Adipocyte (in vitro differentiated cells): Measurements from ENCODE around the gene C3orf22.

ENCODE experiments used
- DNase-seq: peaks from one replicate; pipeline ENCODE4 v3.0.0-alpha.2; 2015; ENCODE audit warnings: low read depth
- H3K27me3 ChIP-seq: replicated peaks from 2 replicates; pipeline ENCODE4 v1.7.0; 2013; ENCODE audit warnings: mild to moderate bottlenecking, low read length, moderate library complexity; ENCODE audit not compliant: control insufficient read depth, insufficient read depth
- H3K36me3 ChIP-seq: 2 replicates; pipeline ENCODE4 v1.7.0; 2013; ENCODE audit warnings: low read length, mild to moderate bottlenecking, moderate library complexity; ENCODE audit not compliant: control insufficient read depth, insufficient read depth, severe bottlenecking
- H3K4me1 ChIP-seq: 2 replicates; pipeline ENCODE4 v1.7.0; 2013; ENCODE audit warnings: mild to moderate bottlenecking, low read length, moderate library complexity; ENCODE audit not compliant: control insufficient read depth, insufficient read depth
- H3K4me3 ChIP-seq: 2 replicates; pipeline ENCODE4 v1.7.0; 2013; ENCODE audit warnings: mild to moderate bottlenecking, low read length, moderate library complexity
- H3K9ac ChIP-seq: 2 replicates; pipeline ENCODE4 v1.7.0; 2013; ENCODE audit warnings: mild to moderate bottlenecking, low read length, moderate library complexity
- H3K9me3 ChIP-seq: 2 replicates; pipeline ENCODE4 v1.7.0; 2013; ENCODE audit warnings: mild to moderate bottlenecking, low read length, moderate library complexity; ENCODE audit not compliant: control insufficient read depth

C3orf22 gene

GRCh38 chr3:126548556-126549466, 9.9 kb downstream of the C3orf22 start:
- Histone ChIP-seq H3K9me3 (no peaks in the 10 kb centered on the region), H3K4me3 (no peak overlapping the region), H3K36me3 (no peaks in the 10 kb centered on the region), H3K9ac (no peak overlapping the region), H3K4me1 (no peaks in the 10 kb centered on the region), H3K27me3 (peaks cover 18% of the 10 kb centered on the region)
- DNase-seq: peak; percentile 7

GRCh38 chr3:126547721-126548120, 11.0 kb downstream of the C3orf22 start:
- no peaks in the 10 kb centered on the region for H3K9me3 ChIP-seq
- H3K4me1 ChIP-seq: no peaks in the 10 kb centered on the region
- no peaks in the 10 kb centered on the region for H3K36me3 ChIP-seq
- no peak overlapping the region for H3K9ac ChIP-seq
- no peak overlapping the region for H3K4me3 ChIP-seq
- H3K27me3 ChIP-seq: peaks cover 12% of the 10 kb centered on the region
- no peak for DNase-seq

GRCh38 chr3:126546549-126547239, 12.0 kb downstream of the C3orf22 start:
- Histone ChIP-seq H3K27me3 (peaks cover 13% of the 10 kb centered on the region), H3K9ac (no peak overlapping the region), H3K36me3 (no peaks in the 10 kb centered on the region), H3K4me1 (no peaks in the 10 kb centered on the region), H3K9me3 (no peaks in the 10 kb centered on the region), H3K4me3 (no peak overlapping the region)
- no peak for DNase-seq

GRCh38 chr3:126546013-126546412, 12.7 kb downstream of the C3orf22 start:
- H3K27me3 ChIP-seq: peaks cover 19% of the 10 kb centered on the region
- no peak overlapping the region for H3K4me3 ChIP-seq
- no peak for DNase-seq
- no peaks in the 10 kb centered on the region for H3K9me3 ChIP-seq
- no peak overlapping the region for H3K9ac ChIP-seq
- H3K36me3 ChIP-seq: no peaks in the 10 kb centered on the region
- peaks cover 1% of the 10 kb centered on the region for H3K4me1 ChIP-seq

GRCh38 chr3:126545544-126545943, 13.2 kb downstream of the C3orf22 start:
- Histone ChIP-seq H3K36me3 (no peaks in the 10 kb centered on the region), H3K4me3 (no peak overlapping the region), H3K9me3 (no peaks in the 10 kb centered on the region), H3K27me3 (peaks cover 15% of the 10 kb centered on the region), H3K4me1 (peaks cover 6% of the 10 kb centered on the region), H3K9ac (no peak overlapping the region)
- DNase-seq: no peak

- DNase-seq: no peak
- no peak overlapping the region for H3K4me3 ChIP-seq
These were observed 14.0 kb downstream of the C3orf22 start for GRCh38 chr3:126544596-126545281.

GRCh38 chr3:126543457-126544061, 15.2 kb downstream of the C3orf22 start:
- Histone ChIP-seq H3K4me3 (no peak overlapping the region), H3K4me1 (peaks cover 13% of the 10 kb centered on the region), H3K27me3 (peaks cover 16% of the 10 kb centered on the region), H3K36me3 (no peaks in the 10 kb centered on the region), H3K9me3 (no peaks in the 10 kb centered on the region), H3K9ac (no peak overlapping the region)
- DNase-seq: no peak

More at GRCh38 chr3:126544596-126545281, 14.0 kb downstream of the C3orf22 start:
- Histone ChIP-seq H3K9me3 (no peaks in the 10 kb centered on the region), H3K4me1 (peaks cover 13% of the 10 kb centered on the region), H3K36me3 (no peaks in the 10 kb centered on the region), H3K27me3 (peaks cover 10% of the 10 kb centered on the region), H3K9ac (no peak overlapping the region)

- Histone ChIP-seq H3K4me1 (peaks cover 13% of the 10 kb centered on the region), H3K27me3 (peaks cover 25% of the 10 kb centered on the region), H3K9ac (no peak overlapping the region), H3K4me3 (no peak overlapping the region), H3K9me3 (no peaks in the 10 kb centered on the region), H3K36me3 (no peaks in the 10 kb centered on the region)
- no peak for DNase-seq
These were observed 16.1 kb downstream of the C3orf22 start for GRCh38 chr3:126542340-126543241.

- peaks cover 33% of the 10 kb centered on the region for H3K27me3 ChIP-seq
- H3K9me3 ChIP-seq: no peaks in the 10 kb centered on the region
- no peaks in the 10 kb centered on the region for H3K36me3 ChIP-seq
- H3K4me3 ChIP-seq: no peak overlapping the region
- H3K4me1 ChIP-seq: peaks cover 13% of the 10 kb centered on the region
- H3K9ac ChIP-seq: no peak overlapping the region
- no peak for DNase-seq
These were observed 16.9 kb downstream of the C3orf22 start for GRCh38 chr3:126541628-126542339.
